SK-N-SH (cell line): ENCODE measurements around the gene NAA30. TPM values are rescaled to one million over a fixed set of nuclear protein-coding genes. Genes with fewer than 3 reads are reported as not detected.

Experiments
- CTCF ChIA-PET: fragments of 300-600, 350-600 bp; formaldehyde crosslinking; extraction: SDS; loops from one replicate; lab custom pipeline; 2021; lab: Yijun Ruan, JAX
- POLR2A ChIA-PET: fragments of 350-600 bp; sonication (Branson Sonifier 250); formaldehyde crosslinking; extraction: SDS; loops from one replicate; lab custom pipeline; 2020; ENCODE audit warnings: antibody characterized with exemption, inconsistent platforms; lab: Yijun Ruan, JAX
- DNase-seq: peaks from one replicate; pipeline ENCODE4 v3.0.0; 2012
- H2AFZ ChIP-seq: fragments of 200-600 bp; sonication (generic); 2 replicates; pipeline ENCODE4 v1.8.1; 2016; ENCODE audit warnings: antibody characterized with exemption, mild to moderate bottlenecking, low read depth
- H3F3A ChIP-seq: fragments of 200-600 bp; sonication (generic); replicated peaks from 2 replicates; pipeline ENCODE3; 2016; ENCODE audit warnings: antibody characterized with exemption, mild to moderate bottlenecking; ENCODE audit not compliant: insufficient read depth
- H3K27ac ChIP-seq, 2 experiments: fragments of 200-500 bp in 1 of 2; fragments of 200-600 bp in 1 of 2; sonication (Bioruptor generic) in 1 of 2; sonication (generic), shearing (Covaris generic) in 1 of 2; 2 replicates each; pipeline versions ENCODE4 v1.5.1 to v1.6.1; 2014 to 2016; ENCODE audit warnings: low read depth in 2 of 2, inconsistent platforms in 1 of 2, low read length in 1 of 2, mild to moderate bottlenecking in 1 of 2, mixed read lengths in 1 of 2
- H3K27me3 ChIP-seq: fragments of 200-600 bp; sonication (generic), shearing (Covaris generic); 2 replicates; pipeline ENCODE4 v1.6.1; 2016; ENCODE audit warnings: mixed run types; ENCODE audit not compliant: insufficient read depth
- H3K36me3 ChIP-seq, 2 experiments: fragments of 200-500 bp in 1 of 2; fragments of 200-600 bp in 1 of 2; sonication (Bioruptor generic) in 1 of 2; sonication (generic) in 1 of 2; replicated peaks in 1 of 2; 2 replicates each; pipeline versions ENCODE3 to v1.5.1; 2014 to 2016; ENCODE audit warnings: low read length in 1 of 2, mild to moderate bottlenecking in 1 of 2; ENCODE audit not compliant: insufficient read depth in 2 of 2, control insufficient read depth in 1 of 2
- H3K4me1 ChIP-seq, 2 experiments: fragments of 200-500 bp in 1 of 2; fragments of 200-600 bp in 1 of 2; sonication (Bioruptor generic) in 1 of 2; sonication (generic), shearing (Covaris generic) in 1 of 2; 2 replicates each; pipeline versions ENCODE4 v1.5.1 to v1.6.1; 2014 to 2016; ENCODE audit warnings: low read depth in 1 of 2, low read length in 1 of 2, mixed run types in 1 of 2; ENCODE audit not compliant: insufficient read depth in 2 of 2, control insufficient read depth in 1 of 2
- H3K4me2 ChIP-seq: fragments of 200-600 bp; sonication (generic), shearing (Covaris generic); 2 replicates; pipeline ENCODE4 v1.6.1; 2017; ENCODE audit warnings: mixed run types
- H3K4me3 ChIP-seq, 2 experiments: fragments of 200-500 bp in 1 of 2; fragments of 200-600 bp in 1 of 2; sonication (Bioruptor generic) in 1 of 2; sonication (generic), shearing (Covaris generic) in 1 of 2; 2 replicates each; pipeline versions ENCODE4 v1.5.1 to v1.8.1; 2014 to 2016; ENCODE audit warnings: low read depth in 2 of 2, inconsistent platforms in 1 of 2, low read length in 1 of 2, mild to moderate bottlenecking in 1 of 2, mixed read lengths in 1 of 2, moderate library complexity in 1 of 2
- H3K79me2 ChIP-seq: fragments of 200-600 bp; sonication (generic); 2 replicates; pipeline ENCODE4 v1.8.1; 2017; ENCODE audit warnings: mild to moderate bottlenecking; ENCODE audit not compliant: insufficient read depth
- H3K9ac ChIP-seq: fragments of 200-600 bp; sonication (generic); 2 replicates; pipeline ENCODE4 v1.6.1; 2017; ENCODE audit warnings: mixed run types
- H3K9me2 ChIP-seq: fragments of 200-600 bp; sonication (generic); 2 replicates; pipeline ENCODE4 v1.6.1; 2017; ENCODE audit warnings: mixed run types
- H3K9me3 ChIP-seq: fragments of 200-600 bp; sonication (generic); 2 replicates; pipeline ENCODE4 v1.6.1; 2017; ENCODE audit warnings: mixed run types, mild to moderate bottlenecking, moderate library complexity
- H4K20me1 ChIP-seq: fragments of 200-600 bp; sonication (generic); 2 replicates; pipeline ENCODE4 v1.6.1; 2017; ENCODE audit warnings: mild to moderate bottlenecking, mixed run types; ENCODE audit not compliant: insufficient read depth
- CHD2 ChIP-seq: fragments of 150-350 bp; IDR thresholded peaks from 2 replicates; pipeline ENCODE4 v1.6.1; 2018; ENCODE audit warnings: low read length; ENCODE audit not compliant: partially characterized antibody
- ELF1 ChIP-seq: IDR thresholded peaks from 2 replicates; pipeline ENCODE4 v1.4.0; 2012
- EP300 ChIP-seq, 2 experiments: IDR thresholded peaks; 2 replicates each; pipeline versions ENCODE4 v1.4.0 to v1.6.1; 2012; ENCODE audit warnings: borderline replicate concordance in 1 of 2, low read depth in 1 of 2, low read length in 1 of 2
- EZH2phosphoT487 ChIP-seq: fragments of 200-600 bp; sonication (generic); IDR thresholded peaks from 2 replicates; pipeline ENCODE4 v1.6.1; 2017; ENCODE audit warnings: low read depth, mixed run types, mild to moderate bottlenecking, antibody characterized with exemption, moderate library complexity, borderline replicate concordance
- FOSL2 ChIP-seq: IDR thresholded peaks from 2 replicates; pipeline ENCODE4 v1.4.0; 2012; ENCODE audit warnings: low read depth, mild to moderate bottlenecking, moderate library complexity, borderline replicate concordance
- FOXJ3 ChIP-seq: sonication (generic); formaldehyde crosslinking; IDR thresholded peaks from 2 replicates; pipeline ENCODE4 v1.5.1; 2020; ENCODE audit warnings: mild to moderate bottlenecking, missing genetic modification reagents
- GABPA ChIP-seq: IDR thresholded peaks from 2 replicates; pipeline ENCODE4 v1.4.0; 2012; ENCODE audit warnings: low read depth, mild to moderate bottlenecking
- GATA2 ChIP-seq: sonication (generic); formaldehyde crosslinking; IDR thresholded peaks from 2 replicates; pipeline ENCODE4 v1.5.0; 2020; ENCODE audit warnings: mild to moderate bottlenecking, missing genetic modification reagents
- MEF2A ChIP-seq: IDR thresholded peaks from 2 replicates; pipeline ENCODE4 v1.4.0; 2012; ENCODE audit warnings: low read depth, borderline replicate concordance
- NFIC ChIP-seq: IDR thresholded peaks from 2 replicates; pipeline ENCODE4 v1.4.0; 2012; ENCODE audit warnings: borderline replicate concordance
- NRF1 ChIP-seq: IDR thresholded peaks from 2 replicates; pipeline ENCODE4 v1.6.1; 2012; ENCODE audit warnings: low read depth, mild to moderate bottlenecking, low read length
- POLR2AphosphoS5 ChIP-seq: IDR thresholded peaks from 2 replicates; pipeline ENCODE4 v1.6.1; 2012; ENCODE audit warnings: low read depth, low read length
- RAD21 ChIP-seq: IDR thresholded peaks from 2 replicates; pipeline ENCODE4 v1.6.1; 2012; ENCODE audit warnings: mild to moderate bottlenecking, low read length
- RCOR1 ChIP-seq: fragments of 150-350 bp; IDR thresholded peaks from 2 replicates; pipeline ENCODE4 v1.6.1; 2017; ENCODE audit warnings: antibody characterized with exemption, low read length
- REST ChIP-seq: IDR thresholded peaks from 2 replicates; pipeline ENCODE4 v1.6.1; 2012; ENCODE audit warnings: mild to moderate bottlenecking, low read depth, low read length, moderate library complexity
- SMC3 ChIP-seq: IDR thresholded peaks from 2 replicates; pipeline ENCODE4 v1.6.1; 2012; ENCODE audit warnings: low read depth, low read length, improper control_type of control experiment
- TAF1 ChIP-seq: IDR thresholded peaks from 2 replicates; pipeline ENCODE4 v1.6.1; 2012; ENCODE audit warnings: low read depth, mild to moderate bottlenecking, low read length, moderate library complexity, borderline replicate concordance
- TCF12 ChIP-seq: IDR thresholded peaks from 2 replicates; pipeline ENCODE4 v1.4.0; 2012
- TEAD4 ChIP-seq: IDR thresholded peaks from 2 replicates; pipeline ENCODE4 v1.4.0; 2012; ENCODE audit warnings: mild to moderate bottlenecking, borderline replicate concordance; ENCODE audit not compliant: insufficient read depth
- USF1 ChIP-seq: IDR thresholded peaks from 2 replicates; pipeline ENCODE4 v1.4.0; 2012; ENCODE audit warnings: low read depth, borderline replicate concordance
- ZBTB33 ChIP-seq: IDR thresholded peaks from 2 replicates; pipeline ENCODE4 v1.4.0; 2012; ENCODE audit warnings: low read depth, borderline replicate concordance
- polyA plus RNA-seq, 3 experiments: library from polyadenylated mRNA; depleted of rRNA; stranded (reverse); fragments of >200 nt; gene quantifications; 2 replicates each; pipeline ENCODE4 v1.2.3, GENCODE V29; 2012

NAA30 gene
- polyA plus RNA-seq, 1 of the 3 experiments (the other 2 are of a cell fraction): 3.0 TPM

GRCh38 chr14:57382283-57382682, 8.1 kb upstream of the NAA30 start (continued):
- TF ChIP-seq USF1: peak; percentile 56; the same call in 1 of the 2 replicates
- no peak for TF ChIP-seq FOXJ3 (CRISPR knock-in tag)
- TF ChIP-seq TEAD4: no peak
- TF ChIP-seq ZBTB33: no peak
- no peak for TF ChIP-seq ELF1
- TF ChIP-seq RAD21: no peak
- TF ChIP-seq NFIC: no peak
- no peak for TF ChIP-seq EZH2phosphoT487
- TF ChIP-seq, all 33 proteins: peak for 6

- Histone ChIP-seq H2AFZ (peak overlapping the region; percentile 49; the same call in 1 of the 2 replicates), H3K79me2 (no peaks in the 10 kb centered on the region), H3K9ac (no peak overlapping the region), H4K20me1 (no peaks in the 10 kb centered on the region), H3K27ac (no peak overlapping the region), H3K27me3 (no peaks in the 10 kb centered on the region), H3K4me2 (no peak overlapping the region), H3K4me3 (no peak overlapping the region), H3F3A (peaks cover 7% of the 10 kb centered on the region), H3K9me2 (no peaks in the 10 kb centered on the region), H3K36me3 (no peaks in the 10 kb centered on the region), H3K4me1 (0 out of 4 replicates have a peak, but pooled peaks cover 0 to 4% of the 10 kb centered on the region in 2 experiments), H3K9me3 (no peaks in the 10 kb centered on the region)
- ChIA-PET CTCF (no interaction called here), POLR2A (no interaction called here)
- TF ChIP-seq RAD21 (no peak), FOSL2 (no peak)
- no peak for DNase-seq
Observed at GRCh38 chr14:57383125-57383745, 7.2 kb upstream of the NAA30 start.

- Histone ChIP-seq H3K27ac (no peak overlapping the region), H3K36me3 (peaks cover 5 to 6% of the 10 kb centered on the region in 2 experiments), H3K79me2 (peaks cover 23% of the 10 kb centered on the region), H3K4me3 (no peak overlapping the region), H4K20me1 (peaks cover 21% of the 10 kb centered on the region), H3K9me3 (no peaks in the 10 kb centered on the region), H3K4me1 (peaks cover 4 to 20% of the 10 kb centered on the region in 2 experiments; a peak in 3 of 4 replicates), H2AFZ (peak overlapping the region; percentile 26; the same call in 1 of the 2 replicates), H3K27me3 (no peaks in the 10 kb centered on the region), H3K9ac (no peak overlapping the region), H3K9me2 (no peaks in the 10 kb centered on the region), H3K4me2 (no peak overlapping the region), H3F3A (no peaks in the 10 kb centered on the region)
- ChIA-PET CTCF (interaction anchor here (0.5 kb wide), 1 partner anchor 28 kb away, joined by 3 read pairs; no protein-coding TSS in a partner anchor), POLR2A (no interaction called here)
- no peak for DNase-seq
- TF ChIP-seq EP300 (IDR thresholded peaks at IDR 0.05; ENCODE audit: borderline replicate concordance in 1 of 2, low read depth in 1 of 2, low read length in 1 of 2): no peak
- TF ChIP-seq GATA2: no peak
- TF ChIP-seq POLR2AphosphoS5: no peak
- TF ChIP-seq NRF1: no peak
- no peak for TF ChIP-seq TCF12
- no peak for TF ChIP-seq NFIC
- TF ChIP-seq SMC3: no peak
- no peak for TF ChIP-seq CHD2
- no peak for TF ChIP-seq GABPA
- TF ChIP-seq REST: no peak
- TF ChIP-seq MEF2A: no peak
- no peak for TF ChIP-seq TAF1
- TF ChIP-seq RCOR1: no peak
- no peak for TF ChIP-seq RAD21
- no peak for TF ChIP-seq EZH2phosphoT487
Observed at GRCh38 chr14:57388067-57388466, 2.3 kb upstream of the NAA30 start.
